ENCODE data around the gene PRRX1.

GRCh38 chr1:170685166-170685565, 21.2 kb downstream of the PRRX1 start:
- TF ChIP-seq CTCF (IDR thresholded peaks at IDR 0.05; ENCODE audit: low read depth, low read length), result no peak
- TF ChIP-seq EZH2phosphoT487 (IDR thresholded peaks at IDR 0.05; ENCODE audit: low read depth), result no peak

Data from OCI-LY3 (cell line).